Measurements from ENCODE around the gene CLEC3B. TPM values are rescaled to one million over a fixed set of nuclear protein-coding genes. Genes with fewer than 3 reads are reported as not detected.

Gene CLEC3B
- total RNA-seq, 1 donor from 2014 or later, result 0.60 TPM

GRCh38 chr3:44992555-44993470 is 33.3 kb upstream of the CLEC3B start:
- H3K4me3 Mint-ChIP-seq, result no peak overlapping the region
- TF ChIP-seq CTCF (IDR thresholded peaks at IDR 0.05; ENCODE audit: unreplicated experiment), result peak; percentile 93
- H3K9me3 Mint-ChIP-seq, result no peaks in the 10 kb centered on the region
- no peaks in the 10 kb centered on the region for H3K27me3 Mint-ChIP-seq (ENCODE audit: low read depth)
- H3K4me1 Mint-ChIP-seq, result peaks cover 35% of the 10 kb centered on the region
- peaks cover 12% of the 10 kb centered on the region for H3K36me3 Mint-ChIP-seq
- no peak overlapping the region for H3K27ac Mint-ChIP-seq
- no peak for DNase-seq (ENCODE audit: low spot score in 2 of 2, unreplicated experiment in 2 of 2)

GRCh38 chr3:44993471-44994205 is 32.5 kb upstream of the CLEC3B start:
- Mint-ChIP-seq H3K36me3 (peaks cover 15% of the 10 kb centered on the region), H3K4me3 (no peak overlapping the region), H3K27ac (no peak overlapping the region), H3K4me1 (peaks cover 33% of the 10 kb centered on the region), H3K27me3 (ENCODE audit: low read depth) (no peaks in the 10 kb centered on the region), H3K9me3 (no peaks in the 10 kb centered on the region)
- DNase-seq (ENCODE audit: low spot score in 2 of 2, unreplicated experiment in 2 of 2), result no peak
- TF ChIP-seq CTCF (IDR thresholded peaks at IDR 0.05; ENCODE audit: unreplicated experiment), result no peak

- H3K4me3 Mint-ChIP-seq, result no peak overlapping the region
- no peaks in the 10 kb centered on the region for H3K9me3 Mint-ChIP-seq
- H3K36me3 Mint-ChIP-seq, result peaks cover 21% of the 10 kb centered on the region
- peak overlapping the region; percentile 89 for H3K27ac Mint-ChIP-seq
- no peak for TF ChIP-seq CTCF (IDR thresholded peaks at IDR 0.05; ENCODE audit: unreplicated experiment)
- H3K27me3 Mint-ChIP-seq (ENCODE audit: low read depth), result no peaks in the 10 kb centered on the region
- peak in 1 of 2 experiments; percentile 47 for DNase-seq (ENCODE audit: low spot score in 2 of 2, unreplicated experiment in 2 of 2)
- H3K4me1 Mint-ChIP-seq, result peaks cover 33% of the 10 kb centered on the region
These were observed 30.8 kb upstream of the CLEC3B start for GRCh38 chr3:44995142-44995770.

GRCh38 chr3:44996556-44996969 is 29.5 kb upstream of the CLEC3B start:
- Mint-ChIP-seq H3K27ac (peak overlapping the region; percentile 89), H3K4me3 (no peak overlapping the region)
- DNase-seq (ENCODE audit: low spot score in 2 of 2, unreplicated experiment in 2 of 2), result no peak

More at GRCh38 chr3:44996556-44996969, 29.5 kb upstream of the CLEC3B start:
- peaks cover 27% of the 10 kb centered on the region for H3K36me3 Mint-ChIP-seq
- no peaks in the 10 kb centered on the region for H3K9me3 Mint-ChIP-seq
- H3K27me3 Mint-ChIP-seq (ENCODE audit: low read depth), result no peaks in the 10 kb centered on the region
- no peak for TF ChIP-seq CTCF (IDR thresholded peaks at IDR 0.05; ENCODE audit: unreplicated experiment)
- H3K4me1 Mint-ChIP-seq, result peaks cover 33% of the 10 kb centered on the region
